ENCODE results near the gene CDC42EP4.

Gene CDC42EP4

DNA sequence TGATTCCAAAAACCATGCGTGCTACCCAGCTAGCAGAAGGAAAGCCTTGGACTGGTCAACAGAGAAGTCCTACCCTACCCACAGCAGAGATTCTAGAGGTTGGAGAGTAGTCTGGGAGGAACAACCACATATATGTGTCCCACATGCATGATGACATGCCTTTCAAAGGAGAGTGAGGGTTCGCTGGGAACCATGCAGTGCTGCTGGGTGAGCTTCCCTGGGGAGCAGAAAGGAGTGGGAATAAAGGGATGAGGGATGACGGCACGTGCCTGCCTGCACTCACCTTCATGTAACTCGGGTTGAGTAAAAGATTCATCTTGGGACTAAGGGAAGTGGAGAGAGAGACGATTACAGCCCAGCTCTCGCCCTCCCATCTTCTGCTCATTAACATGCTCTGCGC lies 59.9 kb downstream of the CDC42EP4 start:
- Histone ChIP-seq H3K79me2 (no peaks in the 10 kb centered on the region), H3K27me3 (ENCODE audit: control insufficient read depth, insufficient read depth, low read length) (no peaks in the 10 kb centered on the region), H3K36me3 (ENCODE audit: control insufficient read depth, insufficient read depth, low read length) (no peaks in the 10 kb centered on the region), H3K4me2 (ENCODE audit: low read length) (no peak overlapping the region), H3K4me3 (ENCODE audit: low read depth, low read length) (no peak overlapping the region), H3K27ac (no peak overlapping the region), H2AFZ (no peak overlapping the region), H3K4me1 (no peaks in the 10 kb centered on the region), H3K9me3 (ENCODE audit: control insufficient read depth, low read length) (no peaks in the 10 kb centered on the region), H3K9ac (no peak overlapping the region)
- TF ChIP-seq, protein P1, sequence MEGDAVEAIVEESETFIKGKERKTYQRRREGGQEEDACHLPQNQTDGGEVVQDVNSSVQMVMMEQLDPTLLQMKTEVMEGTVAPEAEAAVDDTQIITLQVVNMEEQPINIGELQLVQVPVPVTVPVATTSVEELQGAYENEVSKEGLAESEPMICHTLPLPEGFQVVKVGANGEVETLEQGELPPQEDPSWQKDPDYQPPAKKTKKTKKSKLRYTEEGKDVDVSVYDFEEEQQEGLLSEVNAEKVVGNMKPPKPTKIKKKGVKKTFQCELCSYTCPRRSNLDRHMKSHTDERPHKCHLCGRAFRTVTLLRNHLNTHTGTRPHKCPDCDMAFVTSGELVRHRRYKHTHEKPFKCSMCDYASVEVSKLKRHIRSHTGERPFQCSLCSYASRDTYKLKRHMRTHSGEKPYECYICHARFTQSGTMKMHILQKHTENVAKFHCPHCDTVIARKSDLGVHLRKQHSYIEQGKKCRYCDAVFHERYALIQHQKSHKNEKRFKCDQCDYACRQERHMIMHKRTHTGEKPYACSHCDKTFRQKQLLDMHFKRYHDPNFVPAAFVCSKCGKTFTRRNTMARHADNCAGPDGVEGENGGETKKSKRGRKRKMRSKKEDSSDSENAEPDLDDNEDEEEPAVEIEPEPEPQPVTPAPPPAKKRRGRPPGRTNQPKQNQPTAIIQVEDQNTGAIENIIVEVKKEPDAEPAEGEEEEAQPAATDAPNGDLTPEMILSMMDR (IDR thresholded peaks at IDR 0.05): no peak

DNA sequence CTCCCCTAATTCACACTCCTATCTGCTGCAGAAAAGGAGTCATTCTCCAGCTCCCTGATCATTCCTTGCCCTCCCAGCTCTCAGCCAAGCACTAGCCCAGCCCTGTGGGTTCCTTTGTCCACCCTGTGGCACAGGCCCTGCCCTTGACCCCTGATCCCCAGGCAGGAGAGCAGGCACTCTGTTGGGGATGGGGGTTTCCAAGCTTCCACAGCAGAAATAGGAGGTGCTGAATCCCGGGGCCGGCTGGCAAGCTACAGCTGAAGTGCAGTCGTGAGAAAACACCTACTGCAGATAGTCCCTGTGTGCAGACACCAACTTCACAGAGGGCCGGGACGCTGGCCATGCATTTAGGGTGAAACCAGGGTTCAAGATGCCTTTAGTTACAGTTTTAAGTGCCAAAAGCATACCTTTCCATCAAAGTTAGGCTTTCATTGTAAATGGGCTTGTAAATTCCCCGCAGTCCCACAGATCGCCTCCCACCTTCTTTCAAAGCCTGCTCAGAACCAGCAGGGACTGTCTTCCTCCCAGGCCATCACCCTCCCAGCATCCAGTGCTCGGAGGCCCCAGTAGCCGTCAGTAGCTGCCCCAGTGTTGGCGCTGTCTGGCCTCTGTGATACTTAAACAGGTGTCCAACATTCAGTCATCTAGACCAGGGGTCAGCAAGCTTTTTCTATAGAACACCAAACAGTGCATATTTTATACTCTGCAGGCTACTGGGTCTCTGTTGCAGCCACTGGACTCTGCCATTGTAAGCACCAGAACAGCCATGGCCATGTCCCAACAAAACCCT lies 60.8 kb downstream of the CDC42EP4 start:
- no peak overlapping the region for H3K27ac ChIP-seq
- H3K27me3 ChIP-seq (ENCODE audit: control insufficient read depth, insufficient read depth, low read length): no peaks in the 10 kb centered on the region
- H3K4me3 ChIP-seq (ENCODE audit: low read depth, low read length): no peak overlapping the region
- H3K4me2 ChIP-seq (ENCODE audit: low read length): no peak overlapping the region
- H3K79me2 ChIP-seq: no peaks in the 10 kb centered on the region
- no peak overlapping the region for H3K9ac ChIP-seq
- TF ChIP-seq, protein P1 (IDR thresholded peaks at IDR 0.05): no peak
- no peaks in the 10 kb centered on the region for H3K36me3 ChIP-seq (ENCODE audit: control insufficient read depth, insufficient read depth, low read length)
- H3K4me1 ChIP-seq: no peaks in the 10 kb centered on the region
- H2AFZ ChIP-seq: no peak overlapping the region
- no peaks in the 10 kb centered on the region for H3K9me3 ChIP-seq (ENCODE audit: control insufficient read depth, low read length)

- Histone ChIP-seq H2AFZ (no peak overlapping the region), H3K4me1 (no peaks in the 10 kb centered on the region), H3K79me2 (no peaks in the 10 kb centered on the region), H3K27me3 (ENCODE audit: control insufficient read depth, insufficient read depth, low read length) (no peaks in the 10 kb centered on the region), H3K4me2 (ENCODE audit: low read length) (no peak overlapping the region), H3K36me3 (ENCODE audit: control insufficient read depth, insufficient read depth, low read length) (no peaks in the 10 kb centered on the region), H3K27ac (no peak overlapping the region), H3K9ac (no peak overlapping the region), H3K4me3 (ENCODE audit: low read depth, low read length) (no peak overlapping the region), H3K9me3 (ENCODE audit: control insufficient read depth, low read length) (no peaks in the 10 kb centered on the region)
- TF ChIP-seq, protein P1 (IDR thresholded peaks at IDR 0.05): no peak
Measured at GRCh38 chr17:73249700-73250099, 62.1 kb downstream of the CDC42EP4 start.

GRCh38 chr17:73248532-73248931 lies 63.3 kb downstream of the CDC42EP4 start:
- Histone ChIP-seq H2AFZ (no peak overlapping the region), H3K4me2 (ENCODE audit: low read length) (no peak overlapping the region), H3K9me3 (ENCODE audit: control insufficient read depth, low read length) (no peaks in the 10 kb centered on the region), H3K27me3 (ENCODE audit: control insufficient read depth, insufficient read depth, low read length) (no peaks in the 10 kb centered on the region), H3K4me3 (ENCODE audit: low read depth, low read length) (no peak overlapping the region), H3K79me2 (no peaks in the 10 kb centered on the region), H3K27ac (no peak overlapping the region), H3K9ac (no peak overlapping the region), H3K36me3 (ENCODE audit: control insufficient read depth, insufficient read depth, low read length) (no peaks in the 10 kb centered on the region), H3K4me1 (no peaks in the 10 kb centered on the region)
- TF ChIP-seq, protein P1 (IDR thresholded peaks at IDR 0.05): no peak

GRCh38 chr17:73247726-73248125 lies 64.1 kb downstream of the CDC42EP4 start:
- H3K36me3 ChIP-seq (ENCODE audit: control insufficient read depth, insufficient read depth, low read length): no peaks in the 10 kb centered on the region
- H3K79me2 ChIP-seq: no peaks in the 10 kb centered on the region
- TF ChIP-seq, protein P1 (IDR thresholded peaks at IDR 0.05): no peak
- no peak overlapping the region for H3K9ac ChIP-seq
- no peaks in the 10 kb centered on the region for H3K4me1 ChIP-seq
- H3K4me3 ChIP-seq (ENCODE audit: low read depth, low read length): no peak overlapping the region
- no peak overlapping the region for H3K4me2 ChIP-seq (ENCODE audit: low read length)
- H3K27ac ChIP-seq: no peak overlapping the region
- no peaks in the 10 kb centered on the region for H3K9me3 ChIP-seq (ENCODE audit: control insufficient read depth, low read length)
- H2AFZ ChIP-seq: no peak overlapping the region
- no peaks in the 10 kb centered on the region for H3K27me3 ChIP-seq (ENCODE audit: control insufficient read depth, insufficient read depth, low read length)
